A673 (cell line): Measurements from ENCODE around the gene UVRAG.

ENCODE experiments used
- CTCF ChIP-seq: fragments of 300-800, 200-600 bp; sonication (generic); conservative IDR thresholded peaks from 2 replicates; pipeline ENCODE4 v1.5.1; 2017; ENCODE audit warnings: low read depth, mild to moderate bottlenecking, antibody characterized with exemption, low read length, moderate library complexity, mixed read lengths
- EZH2 ChIP-seq: fragments of 200-600 bp; sonication (generic); IDR thresholded peaks from 2 replicates; pipeline ENCODE4 v1.6.1; 2017; ENCODE audit warnings: borderline replicate concordance, low read depth, mild to moderate bottlenecking, mixed read lengths, antibody characterized with exemption, low read length; ENCODE audit not compliant: poor library complexity, severe bottlenecking

GRCh38 chr11:76008474-76008873 lies 193.5 kb downstream of the UVRAG start:
- TF ChIP-seq CTCF: no peak
- TF ChIP-seq EZH2: no peak
